Measurements from ENCODE around the gene CTNNA2. TPM values are rescaled to one million over a fixed set of nuclear protein-coding genes. Genes with fewer than 3 reads are reported as not detected.

CTNNA2 gene
- total RNA-seq, 4 donors from 2014 or later = not detected

DNA sequence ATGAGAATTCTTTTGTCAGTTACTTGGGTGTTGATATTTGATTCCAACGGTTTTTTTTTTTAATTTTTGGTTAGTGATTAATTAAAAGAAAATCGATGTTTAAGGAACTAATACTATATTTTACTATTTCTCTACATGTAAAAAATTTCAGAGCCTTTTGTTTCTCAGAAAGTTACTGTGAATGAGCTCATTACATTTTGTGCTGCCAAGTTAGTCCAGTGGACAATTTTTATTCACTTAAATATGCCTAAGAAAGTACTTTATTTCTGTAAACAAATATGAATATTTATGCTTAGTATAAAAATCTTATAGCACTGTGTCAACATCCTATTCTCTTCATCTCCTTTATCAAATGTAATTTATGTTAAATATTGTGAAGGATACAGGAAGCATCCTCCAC, 309.3 kb downstream of the CTNNA2 start:
- TF ChIP-seq, protein P1, sequence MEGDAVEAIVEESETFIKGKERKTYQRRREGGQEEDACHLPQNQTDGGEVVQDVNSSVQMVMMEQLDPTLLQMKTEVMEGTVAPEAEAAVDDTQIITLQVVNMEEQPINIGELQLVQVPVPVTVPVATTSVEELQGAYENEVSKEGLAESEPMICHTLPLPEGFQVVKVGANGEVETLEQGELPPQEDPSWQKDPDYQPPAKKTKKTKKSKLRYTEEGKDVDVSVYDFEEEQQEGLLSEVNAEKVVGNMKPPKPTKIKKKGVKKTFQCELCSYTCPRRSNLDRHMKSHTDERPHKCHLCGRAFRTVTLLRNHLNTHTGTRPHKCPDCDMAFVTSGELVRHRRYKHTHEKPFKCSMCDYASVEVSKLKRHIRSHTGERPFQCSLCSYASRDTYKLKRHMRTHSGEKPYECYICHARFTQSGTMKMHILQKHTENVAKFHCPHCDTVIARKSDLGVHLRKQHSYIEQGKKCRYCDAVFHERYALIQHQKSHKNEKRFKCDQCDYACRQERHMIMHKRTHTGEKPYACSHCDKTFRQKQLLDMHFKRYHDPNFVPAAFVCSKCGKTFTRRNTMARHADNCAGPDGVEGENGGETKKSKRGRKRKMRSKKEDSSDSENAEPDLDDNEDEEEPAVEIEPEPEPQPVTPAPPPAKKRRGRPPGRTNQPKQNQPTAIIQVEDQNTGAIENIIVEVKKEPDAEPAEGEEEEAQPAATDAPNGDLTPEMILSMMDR (IDR thresholded peaks at IDR 0.05; ENCODE audit: low read depth) = no peak

DNA sequence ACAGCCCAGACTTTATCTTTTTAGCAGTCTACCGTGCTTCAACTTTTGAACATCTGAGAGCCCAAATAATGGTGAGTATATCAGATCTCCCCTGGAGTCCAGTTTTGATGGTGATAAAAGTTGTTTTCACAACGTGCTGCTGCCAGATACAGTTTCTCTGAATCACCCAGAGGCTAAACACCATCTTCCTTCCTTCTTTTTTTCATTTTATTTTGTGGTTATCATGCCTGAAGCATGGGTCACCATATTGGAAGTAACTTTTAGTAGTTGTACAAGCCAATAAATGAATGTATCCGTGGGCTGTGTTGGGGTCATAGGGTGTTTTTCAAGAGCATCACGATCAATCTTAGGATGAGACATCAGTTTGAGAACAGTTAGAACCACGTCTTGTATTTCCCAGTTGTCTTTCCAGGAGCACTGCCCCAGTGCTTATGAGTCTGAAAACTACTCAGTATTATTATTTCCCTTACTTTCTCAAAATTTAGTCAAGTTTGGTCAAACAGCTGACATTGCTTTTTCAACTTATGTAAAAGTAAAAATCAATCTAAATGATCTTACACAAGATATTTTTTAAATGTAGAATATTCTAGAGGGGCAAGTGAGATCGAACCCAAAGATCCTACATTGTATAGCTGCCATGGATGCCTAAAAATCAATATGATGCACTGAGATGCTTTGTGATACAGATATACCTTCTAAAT, 311.4 kb downstream of the CTNNA2 start:
- TF ChIP-seq, protein P1 (IDR thresholded peaks at IDR 0.05; ENCODE audit: low read depth) = no peak

DNA sequence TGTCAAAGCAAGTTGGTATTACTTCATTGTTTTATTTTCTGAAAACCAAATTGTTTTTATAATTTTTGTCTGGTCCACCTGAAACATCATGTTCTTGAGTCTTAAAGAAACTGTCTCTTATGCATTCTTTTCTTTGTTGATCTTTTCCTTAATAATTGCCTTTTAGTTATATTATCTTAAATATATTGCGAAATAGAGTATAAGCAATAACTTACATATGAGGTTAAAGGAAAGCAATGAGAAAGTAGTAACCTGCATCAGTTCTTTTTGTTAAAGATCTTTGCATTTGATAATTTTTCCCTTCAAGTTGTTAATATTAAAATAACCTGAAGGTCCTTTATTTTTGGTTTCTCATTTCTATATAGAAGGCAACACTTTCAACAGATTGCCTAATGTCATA, 315.0 kb downstream of the CTNNA2 start:
- TF ChIP-seq, protein P1 (IDR thresholded peaks at IDR 0.05; ENCODE audit: low read depth) = no peak

DNA sequence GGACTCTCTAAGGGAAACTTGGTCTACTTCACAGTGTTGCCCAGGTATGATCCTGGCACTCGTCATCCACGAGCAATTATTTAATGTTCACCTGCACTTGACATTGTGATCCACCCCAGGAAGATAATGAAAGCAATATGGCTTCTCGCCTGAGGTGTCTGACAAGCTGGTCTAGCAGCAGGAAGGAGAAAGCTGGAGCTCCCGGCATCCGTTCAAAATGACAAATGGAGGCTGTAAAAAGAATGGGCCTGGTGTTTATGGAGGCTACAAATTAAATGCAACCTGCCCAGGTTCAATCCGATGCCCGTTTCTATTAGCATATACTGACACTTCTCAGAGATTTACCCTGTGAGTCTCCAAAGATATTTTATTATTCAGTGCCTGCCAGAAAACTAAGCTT, 317.6 kb downstream of the CTNNA2 start:
- TF ChIP-seq, protein P1 (IDR thresholded peaks at IDR 0.05; ENCODE audit: low read depth) = no peak

DNA sequence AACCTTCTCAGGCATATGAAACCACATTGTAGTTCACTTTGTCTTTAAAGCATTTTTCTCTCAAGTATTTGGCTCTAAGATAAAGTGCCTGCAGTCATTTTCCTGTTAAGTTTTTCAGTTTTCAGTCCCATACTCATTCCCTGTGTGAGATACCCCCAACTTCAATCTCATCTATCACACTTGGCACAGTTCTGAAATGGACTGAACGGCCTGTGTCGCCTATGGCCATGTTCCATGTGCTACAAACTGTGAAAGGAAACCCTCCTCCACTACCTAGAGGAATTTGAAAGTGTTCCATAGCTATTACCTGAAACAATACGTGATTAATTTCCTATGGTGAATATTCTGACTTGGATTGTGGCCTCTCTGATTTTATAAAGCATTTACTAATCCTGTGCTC, 319.1 kb downstream of the CTNNA2 start:
- TF ChIP-seq, protein P1 (IDR thresholded peaks at IDR 0.05; ENCODE audit: low read depth) = no peak

DNA sequence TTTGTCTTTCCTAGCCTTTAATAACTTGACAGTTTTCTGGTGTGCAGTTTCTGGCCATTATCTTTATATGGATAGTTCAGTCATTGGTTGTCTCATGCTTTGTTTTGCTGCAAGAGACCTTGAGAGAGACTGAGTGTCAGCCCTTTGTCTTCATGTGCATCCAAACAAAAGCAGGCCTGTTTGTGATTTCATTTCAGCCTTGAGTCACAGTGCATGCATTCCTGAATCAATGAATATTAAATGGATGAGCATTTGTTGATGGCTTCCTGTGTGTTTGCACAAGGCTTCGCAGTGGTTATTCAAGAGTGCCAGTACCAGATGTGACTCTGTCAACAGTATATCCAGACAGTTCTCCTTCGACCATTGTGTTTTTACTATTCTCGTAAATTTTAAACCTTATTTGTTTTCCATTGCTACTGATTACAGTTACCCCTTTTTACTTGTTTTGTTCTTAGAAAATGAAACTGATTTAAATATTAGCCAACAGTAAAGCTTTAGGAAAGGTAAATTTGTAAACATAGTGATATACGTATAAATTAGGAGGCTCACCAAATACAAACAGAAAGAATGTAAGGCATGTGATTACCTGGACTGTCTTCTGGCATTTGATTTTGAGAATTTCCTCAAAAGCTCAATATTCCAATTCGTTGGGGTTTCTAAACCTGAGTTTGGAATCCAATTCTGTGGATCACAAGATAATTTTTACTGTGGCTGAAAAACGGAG, 319.8 kb downstream of the CTNNA2 start:
- TF ChIP-seq, protein P1 (IDR thresholded peaks at IDR 0.05; ENCODE audit: low read depth) = no peak

DNA sequence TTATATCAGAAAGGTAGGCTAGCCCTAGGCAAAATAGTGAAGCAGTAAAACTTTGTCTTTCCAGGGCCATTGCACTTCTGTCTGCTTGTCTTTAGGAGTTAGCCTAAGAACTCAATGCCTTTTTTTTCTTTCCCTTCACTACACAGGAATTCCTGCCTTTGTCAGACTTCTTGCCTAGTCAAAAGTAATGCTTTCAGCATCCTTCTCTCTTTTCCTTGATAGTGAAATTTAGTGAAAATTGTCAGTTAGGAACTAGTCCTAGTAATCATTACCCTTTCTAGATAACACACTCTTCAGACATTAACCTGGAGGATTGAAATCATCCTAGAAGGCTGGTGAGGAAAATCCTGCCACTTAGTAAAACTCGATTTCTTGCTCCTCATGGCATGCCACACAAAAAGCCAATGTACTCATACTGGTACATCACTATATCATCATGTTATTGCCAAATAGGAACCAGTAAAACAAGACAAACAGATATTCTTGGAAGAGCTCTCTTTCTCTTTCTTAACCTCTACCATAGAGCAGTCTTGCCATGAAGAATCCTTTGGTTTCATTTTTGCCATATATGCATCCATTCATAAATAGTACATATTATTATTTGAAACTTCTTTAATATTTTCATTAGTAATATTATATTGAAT, 320.5 kb downstream of the CTNNA2 start:
- TF ChIP-seq, protein P1 (IDR thresholded peaks at IDR 0.05; ENCODE audit: low read depth) = no peak

All from subcutaneous adipose tissue (tissue), 4 donors.